Medulla oblongata (tissue), 1 donor: Measurements from ENCODE around the gene AUTS2.

Source experiments
- DNase-seq: peaks from one replicate; pipeline ENCODE4 v3.0.0-alpha.2; 2015; ENCODE audit errors: extremely low spot score

The AUTS2 gene

DNA sequence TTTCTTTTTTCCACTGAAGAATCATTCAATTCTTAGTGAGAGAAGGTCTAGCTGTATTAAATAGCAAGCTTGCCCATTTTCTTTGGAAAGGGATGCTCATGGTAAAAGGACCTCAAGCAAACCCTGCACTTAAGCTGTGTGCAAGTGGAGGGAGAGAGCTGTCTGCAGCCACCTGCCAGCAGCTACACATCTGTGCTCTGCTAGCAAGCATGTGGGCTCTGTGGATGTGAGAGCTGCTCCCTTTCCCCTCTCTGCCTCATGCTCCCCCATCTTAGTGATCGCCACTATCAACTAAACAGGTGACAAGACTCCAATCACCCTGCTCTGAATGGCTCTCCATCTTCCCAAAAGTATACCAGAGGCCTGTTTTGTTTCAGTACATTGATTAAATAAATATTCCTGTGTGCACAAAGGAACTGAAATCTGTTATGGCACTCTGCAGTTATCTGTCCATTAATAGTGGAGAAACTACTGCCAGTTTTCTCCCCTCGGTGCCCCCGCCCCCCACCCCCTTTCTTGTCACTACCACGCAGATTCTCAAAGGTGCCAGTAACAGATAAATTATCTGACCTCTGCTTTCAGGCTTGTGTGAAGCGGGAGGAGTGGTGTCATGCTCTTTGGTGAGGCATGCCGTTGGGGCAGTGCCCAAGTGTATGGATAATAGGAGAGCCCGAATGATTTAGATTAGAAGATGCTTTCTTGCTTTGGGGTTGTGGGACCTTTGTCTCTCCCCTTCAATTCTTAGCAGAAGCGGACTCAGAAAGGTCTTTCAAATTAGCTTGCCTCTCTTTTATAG, 26.4 kb downstream of the AUTS2 start:
- DNase-seq = no peak

DNA sequence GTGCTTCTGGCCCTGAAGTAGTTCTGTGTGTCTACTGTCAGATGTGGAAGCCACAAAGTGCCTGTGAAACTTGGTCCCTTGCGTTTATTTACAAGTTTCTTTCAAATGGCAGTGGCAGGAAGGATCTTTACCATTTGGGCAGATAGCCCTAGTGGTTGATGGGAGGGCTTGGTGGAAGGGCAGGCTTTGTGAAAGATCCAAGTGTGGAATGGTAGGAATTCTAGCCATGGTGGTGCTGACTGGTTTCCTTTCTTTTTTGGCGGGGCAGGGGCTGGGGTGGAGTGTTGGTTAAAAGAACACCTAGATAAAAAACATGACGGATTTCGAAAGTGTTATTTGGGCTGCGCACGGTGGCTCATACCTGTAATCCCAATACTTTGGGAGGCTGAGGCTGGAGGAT, 27.0 kb downstream of the AUTS2 start:
- DNase-seq = no peak

DNA sequence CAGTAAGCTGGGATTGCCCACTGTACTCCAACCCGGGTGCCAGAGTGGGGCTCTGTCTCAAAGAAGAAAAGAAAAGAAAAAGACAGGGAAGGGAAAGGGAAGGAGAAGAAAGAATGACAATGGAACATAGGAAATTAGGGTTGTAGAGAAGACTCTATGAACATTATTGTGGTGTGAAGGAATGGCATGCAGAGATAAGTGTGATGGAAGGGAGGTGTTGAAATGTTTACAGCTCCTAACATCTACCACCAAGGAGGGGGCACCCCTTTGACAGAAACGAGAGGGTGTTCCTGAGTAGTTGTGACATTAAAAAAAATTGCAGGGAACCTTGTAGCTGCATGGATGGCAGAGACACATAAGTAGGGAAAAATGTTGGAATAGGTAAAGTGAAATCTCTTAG, 27.5 kb downstream of the AUTS2 start:
- no peak for DNase-seq

DNA sequence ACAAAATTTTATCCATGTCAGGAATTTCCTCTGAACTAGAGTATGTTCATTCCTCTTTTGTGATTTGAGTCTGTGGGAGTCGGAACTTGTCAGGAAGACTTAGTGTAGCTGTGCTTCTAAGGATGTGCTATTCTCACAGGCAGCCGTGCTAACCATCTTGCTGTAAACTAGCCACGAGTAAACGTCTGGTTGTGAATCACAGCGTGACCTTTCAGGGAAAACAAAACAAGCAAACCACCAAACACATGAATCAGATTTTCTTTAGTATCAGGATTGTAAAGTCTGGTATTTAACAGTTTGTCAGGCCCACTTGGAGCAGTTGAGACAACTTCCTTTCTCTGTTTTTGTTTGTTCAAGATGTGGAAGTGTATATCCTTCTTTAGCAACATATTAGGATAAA, 32.0 kb downstream of the AUTS2 start:
- no peak for DNase-seq

DNA sequence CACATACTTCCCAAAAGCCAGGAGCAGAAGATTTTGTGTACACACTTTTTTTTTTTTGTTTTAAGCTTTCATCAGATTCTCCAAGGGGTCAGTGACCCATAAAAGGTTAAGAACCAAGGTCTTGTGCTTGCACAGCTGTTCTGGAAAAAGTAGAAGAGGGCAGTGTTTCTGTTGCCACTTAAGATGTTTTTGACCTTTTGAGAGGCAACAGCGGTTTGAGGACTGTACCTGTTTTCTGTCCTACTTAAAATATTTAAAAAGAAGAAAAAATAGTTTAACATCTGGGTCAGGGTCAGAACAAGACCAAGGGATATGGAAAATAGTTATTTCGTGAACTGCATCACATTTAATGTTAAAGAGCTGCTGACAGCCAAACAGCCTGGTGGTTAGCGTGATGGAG, 32.9 kb downstream of the AUTS2 start:
- DNase-seq = no peak

DNA sequence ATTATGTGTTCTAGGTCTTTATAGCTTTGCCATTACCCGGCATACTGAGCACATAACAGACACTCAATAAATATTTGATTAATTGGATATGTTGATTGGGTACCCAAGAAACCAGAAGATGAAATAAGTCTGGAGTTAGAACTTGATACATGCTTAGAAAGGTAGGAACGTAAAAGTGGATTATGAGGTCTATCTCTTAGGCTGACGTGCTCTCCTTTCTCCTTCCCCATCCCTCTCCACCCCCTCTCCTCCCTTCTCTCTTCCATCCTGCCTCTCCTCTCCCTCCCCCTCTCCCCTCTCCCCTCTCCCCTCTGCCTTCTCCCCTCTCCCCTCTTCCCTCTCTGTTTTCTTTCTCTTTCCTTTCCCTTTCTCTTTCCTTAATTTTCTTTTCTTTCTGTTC, 34.0 kb downstream of the AUTS2 start:
- DNase-seq = no peak

DNA sequence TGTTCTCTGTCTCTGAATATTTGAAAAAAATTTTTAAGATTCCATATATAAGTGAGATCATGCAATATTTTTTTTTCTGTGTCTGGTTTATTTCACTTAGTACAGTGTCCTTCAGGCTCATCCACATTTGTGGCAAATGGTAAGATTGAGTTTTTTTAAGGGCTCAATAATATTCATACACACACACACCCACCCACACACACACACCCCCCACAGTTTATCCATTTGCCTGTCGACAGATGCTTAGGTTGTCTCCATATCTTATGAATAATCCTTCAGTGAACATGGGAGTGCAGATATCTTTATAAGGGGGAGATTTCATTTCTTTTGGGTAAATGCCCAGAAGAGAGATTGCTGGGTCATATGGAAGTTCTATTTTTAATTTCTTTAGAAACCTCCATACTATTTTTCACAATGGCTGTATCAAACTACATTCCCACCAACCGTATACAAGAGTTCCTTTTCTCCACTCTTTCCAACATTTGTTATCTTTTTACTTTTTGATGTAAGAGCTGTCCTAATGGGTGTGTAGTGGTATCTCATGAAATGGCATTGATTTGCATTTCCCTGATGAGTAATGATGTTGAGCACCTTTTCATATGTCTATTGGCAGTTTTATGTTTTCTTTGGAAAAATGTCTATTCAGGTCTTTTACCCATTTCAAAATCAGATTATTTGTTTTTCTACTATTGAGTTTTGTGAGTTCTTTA, 35.0 kb downstream of the AUTS2 start:
- no peak for DNase-seq

DNA sequence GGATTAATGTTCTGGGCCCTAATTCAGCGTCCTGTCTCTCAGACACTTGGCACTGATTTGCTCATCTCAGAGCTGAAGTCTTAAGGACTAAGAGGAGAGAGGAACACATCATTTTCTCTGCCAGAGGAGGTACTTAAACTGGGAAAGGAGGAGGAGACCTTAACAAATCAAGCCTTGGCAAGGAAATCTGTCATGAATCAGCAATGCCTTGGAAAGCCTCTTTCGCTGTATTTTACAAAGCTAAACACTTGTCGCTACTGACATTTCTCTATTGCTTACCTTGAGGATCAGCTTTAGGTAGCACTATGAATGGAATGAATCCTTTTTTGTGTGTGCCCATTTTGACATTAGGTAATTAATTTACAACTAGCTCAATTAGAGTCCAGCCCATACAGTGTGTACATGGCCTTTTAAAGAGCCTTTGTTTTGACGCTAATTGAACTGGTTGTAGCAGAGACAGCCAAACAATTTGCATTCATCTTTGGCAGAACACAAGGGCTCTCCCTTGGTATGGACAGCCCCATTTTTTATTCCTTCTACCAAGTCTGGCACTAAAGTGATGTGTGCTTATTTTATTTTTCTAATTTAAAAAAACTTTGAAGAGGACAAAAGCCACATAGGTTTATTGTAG, 37.4 kb downstream of the AUTS2 start:
- peak; percentile 55 for DNase-seq

DNA sequence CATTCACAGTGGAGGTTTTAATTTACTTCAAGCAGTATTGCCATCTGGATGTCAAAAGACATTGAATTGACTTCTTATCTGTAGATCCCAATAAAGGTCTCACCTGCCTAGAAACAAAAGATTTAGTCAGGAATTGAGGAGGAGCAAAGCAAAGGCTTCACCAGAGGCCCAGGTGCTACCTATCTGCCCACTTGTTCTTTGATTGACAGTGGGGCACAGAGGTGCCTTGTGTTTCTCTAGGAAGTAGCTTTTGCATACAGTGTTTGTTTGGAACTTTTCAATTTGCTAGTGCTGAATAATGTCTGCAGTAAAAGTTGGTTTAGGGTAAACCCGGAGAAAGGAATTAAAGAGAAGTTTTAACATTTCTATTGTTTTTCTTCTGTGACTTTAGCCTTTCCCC, 40.4 kb downstream of the AUTS2 start:
- no peak for DNase-seq

DNA sequence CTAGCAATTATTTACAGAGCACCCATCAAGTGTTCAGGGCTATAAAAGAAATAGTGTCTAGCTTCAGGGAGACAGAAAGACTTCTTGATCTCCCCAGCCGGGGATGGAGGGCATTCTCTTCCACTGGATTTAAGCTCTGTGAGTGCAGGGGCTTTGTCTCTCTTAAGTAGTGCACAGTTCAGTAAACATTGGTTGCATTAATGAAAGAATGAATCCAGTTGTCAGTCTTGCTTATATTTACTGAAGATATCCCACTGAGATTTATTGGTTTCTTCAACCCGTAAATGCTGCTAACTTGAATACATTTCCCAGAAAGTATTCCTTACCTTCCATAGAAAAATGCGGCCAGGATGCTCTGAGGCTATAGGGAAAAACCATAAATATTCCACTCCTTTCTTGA, 41.9 kb downstream of the AUTS2 start:
- DNase-seq = no peak

DNA sequence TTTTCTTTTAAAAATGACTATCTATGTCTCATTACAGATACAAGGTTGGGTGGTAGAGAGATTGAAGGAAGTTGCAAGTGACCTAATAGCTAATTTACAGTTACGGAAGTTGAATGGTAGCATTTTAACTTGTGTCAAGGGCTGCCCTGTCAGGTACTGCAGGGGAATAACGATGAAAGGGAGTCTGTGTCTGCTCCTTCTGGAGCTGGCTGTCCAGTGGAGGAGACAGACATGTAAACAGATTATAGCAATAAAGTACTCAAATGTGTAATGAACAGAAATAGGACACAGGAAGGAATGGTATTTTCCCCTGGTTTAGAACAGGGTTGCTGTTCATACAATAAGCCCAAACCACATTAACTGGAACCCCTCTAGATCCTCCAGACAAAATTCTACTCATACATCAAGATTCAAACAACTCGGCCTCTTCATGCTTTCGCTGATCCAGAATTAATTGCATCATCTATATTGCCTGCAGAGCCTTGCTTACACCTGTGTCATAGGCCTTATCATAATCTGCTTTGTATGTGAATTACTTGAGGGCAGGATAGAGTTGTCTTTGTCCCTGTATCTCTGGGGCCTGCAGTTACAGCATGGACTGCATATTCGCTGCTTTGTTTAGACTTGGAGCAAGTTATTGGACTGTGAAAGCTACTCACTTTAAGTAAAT, 42.8 kb downstream of the AUTS2 start:
- no peak for DNase-seq

DNA sequence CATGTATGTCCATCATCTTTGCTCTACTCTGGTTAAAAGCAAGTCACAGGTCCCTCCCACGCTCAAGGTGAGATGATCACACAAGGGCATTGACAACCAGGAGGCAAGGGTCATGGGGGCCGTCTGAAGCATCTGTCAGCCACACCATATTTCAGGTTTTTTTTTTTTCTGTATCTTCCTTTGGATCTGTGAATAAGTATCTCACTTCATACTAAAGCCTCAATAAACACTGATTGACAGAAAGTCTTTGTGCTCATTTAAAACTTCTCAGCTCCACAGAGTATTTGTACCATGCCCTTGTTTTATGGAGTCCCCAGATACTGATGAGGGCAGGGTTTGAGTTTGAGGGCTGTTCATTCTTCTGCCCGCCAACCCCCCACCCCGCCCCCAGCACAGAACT, 45.0 kb downstream of the AUTS2 start:
- DNase-seq = no peak

DNA sequence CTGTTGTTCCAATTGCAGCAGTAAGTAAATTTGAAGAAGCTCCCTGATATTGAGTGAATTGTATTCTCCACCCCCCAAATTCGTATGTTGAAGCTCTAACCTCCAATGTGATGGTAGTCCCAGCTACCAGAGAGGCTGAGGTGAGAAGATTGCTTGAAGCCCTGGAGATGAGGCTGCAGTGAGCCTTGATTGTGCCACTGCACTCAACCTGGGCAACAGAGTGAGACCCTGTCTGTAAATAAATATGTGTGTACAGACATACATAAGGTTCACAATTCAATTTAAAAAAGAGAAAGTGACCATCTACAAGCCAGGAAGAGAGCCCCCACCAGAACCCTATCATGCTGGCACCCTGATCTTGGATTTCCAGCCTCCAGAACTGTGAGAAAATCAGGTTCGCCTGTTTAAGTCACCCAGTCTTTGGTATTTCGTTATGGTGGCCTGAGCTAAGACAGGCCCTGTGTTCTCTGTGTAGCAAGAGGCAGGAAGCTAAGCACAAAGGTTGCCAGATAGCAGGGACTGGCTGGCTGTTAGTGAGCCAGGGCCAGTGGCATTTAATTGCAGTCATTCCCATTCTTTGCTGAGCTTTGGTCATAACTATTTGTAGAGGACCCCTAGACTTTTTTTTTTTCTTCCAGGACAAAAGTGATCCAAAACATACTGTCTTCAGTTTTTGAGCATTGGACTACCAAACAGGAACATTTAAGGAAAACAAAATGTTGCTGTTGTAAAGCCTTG, 45.6 kb downstream of the AUTS2 start:
- DNase-seq = no peak

DNA sequence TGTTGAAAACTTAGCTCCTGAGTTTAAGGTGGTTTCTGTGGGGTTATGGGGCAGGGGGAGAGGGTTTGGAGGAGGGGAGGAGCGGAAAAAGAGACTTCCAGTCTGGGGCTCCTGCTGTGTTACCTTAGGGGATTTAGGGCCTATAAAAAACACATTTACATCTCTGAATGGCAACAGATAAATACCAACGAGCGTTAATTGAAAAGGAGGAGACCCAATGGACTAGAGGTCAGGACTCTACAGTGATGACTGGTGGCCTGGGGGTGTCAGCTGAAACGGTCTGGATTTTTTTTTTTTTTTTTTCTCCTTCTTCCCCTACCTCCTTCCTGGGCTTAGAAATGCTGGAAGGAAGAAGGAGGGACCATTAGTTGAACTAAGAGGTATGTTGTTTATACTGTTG, 47.4 kb downstream of the AUTS2 start:
- DNase-seq = no peak

DNA sequence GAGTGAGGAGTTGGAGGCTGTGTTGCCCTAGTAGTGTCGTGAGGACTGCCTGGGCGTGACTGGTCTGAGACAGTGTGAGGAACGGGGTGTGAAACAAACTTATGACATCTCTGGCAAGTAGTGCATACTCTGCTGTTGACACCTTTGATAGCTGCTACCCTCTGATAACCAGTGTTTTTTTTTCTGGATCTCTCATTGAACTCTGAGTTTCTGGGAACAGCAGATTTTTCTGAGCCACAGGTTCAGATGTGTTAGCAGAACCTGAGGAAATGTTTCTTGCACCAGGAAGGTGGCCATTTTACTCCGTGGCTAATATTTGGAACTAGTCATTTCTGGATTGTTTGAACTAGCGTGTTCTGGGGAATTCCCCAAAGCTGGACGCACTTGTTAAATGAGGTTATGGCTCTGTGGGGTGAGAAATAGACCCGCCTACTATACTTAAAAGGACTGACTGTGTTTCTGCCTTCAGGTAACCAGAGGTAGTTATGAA, 52.9 kb downstream of the AUTS2 start:
- no peak for DNase-seq

DNA sequence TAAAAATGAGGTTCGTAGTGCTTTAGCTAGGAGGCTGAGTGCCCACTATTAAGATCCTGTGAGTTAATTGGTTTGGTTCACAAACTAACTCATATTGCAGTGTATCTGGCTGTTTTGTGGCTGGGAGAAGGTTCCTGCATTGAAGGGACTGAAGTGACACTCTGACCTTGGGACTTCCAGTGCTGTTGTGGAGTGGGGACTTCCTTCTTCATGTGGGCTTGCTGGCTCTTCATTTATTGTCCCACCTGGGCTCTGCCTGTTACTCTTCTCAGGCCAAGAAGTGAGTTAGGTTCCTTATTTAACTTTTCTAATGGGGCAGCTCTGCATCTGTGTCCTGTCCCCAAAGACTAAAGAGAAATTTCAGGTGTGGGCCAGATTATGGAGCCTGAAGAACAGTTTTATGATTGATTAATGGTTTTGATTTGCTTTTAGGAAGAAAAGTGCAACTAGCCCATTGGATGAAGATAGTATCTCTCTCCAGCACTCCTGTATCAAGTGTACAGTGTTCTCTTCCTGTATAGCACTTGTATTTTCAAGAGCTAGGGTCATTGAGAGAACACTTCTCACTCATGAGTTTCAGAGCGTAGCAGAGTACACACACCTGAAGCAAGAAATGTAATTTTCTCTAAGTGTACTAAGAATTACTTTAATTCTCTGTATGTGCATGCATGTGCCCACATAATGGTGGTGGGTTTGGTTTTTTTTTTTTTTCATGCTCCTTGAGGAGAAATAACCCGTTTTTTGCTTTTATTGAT, 54.8 kb downstream of the AUTS2 start:
- DNase-seq = no peak

DNA sequence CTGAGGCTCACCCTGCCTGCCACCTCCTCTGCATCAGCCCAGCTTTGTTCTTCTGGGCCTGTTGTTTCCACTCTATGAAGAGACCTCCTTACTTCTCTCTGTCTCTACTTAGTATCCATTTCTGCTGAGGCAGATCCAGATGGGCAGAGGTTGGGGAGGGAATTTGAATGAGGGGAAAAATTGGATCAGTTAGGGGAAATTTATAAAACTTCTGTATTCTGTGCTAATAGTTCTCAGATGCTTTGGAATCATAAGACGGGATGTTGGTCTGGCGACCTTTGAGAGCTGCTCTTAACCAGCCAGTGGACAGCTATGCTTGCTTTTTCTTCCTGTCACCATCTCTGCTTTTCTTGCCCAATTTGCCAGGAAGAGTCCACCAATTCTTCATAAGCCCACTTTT, 55.5 kb downstream of the AUTS2 start:
- DNase-seq = no peak

DNA sequence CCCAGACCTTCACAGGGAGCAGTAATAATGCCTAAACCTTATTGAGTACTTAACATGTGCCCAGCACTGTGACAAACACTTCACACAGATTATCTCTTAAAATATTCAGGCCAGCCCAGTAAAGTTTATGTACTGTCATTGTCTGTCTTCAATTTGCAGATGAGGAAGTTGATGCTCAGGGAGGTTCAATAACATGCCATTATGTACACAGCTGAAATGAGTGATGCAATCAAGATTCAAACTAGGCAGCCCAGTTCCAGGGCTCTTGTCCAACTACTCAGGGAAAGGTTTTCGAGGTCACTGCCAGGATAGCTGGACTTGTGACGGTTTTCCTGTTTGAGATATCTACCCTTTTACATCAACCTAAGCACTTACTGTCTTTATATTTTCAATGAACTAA, 56.1 kb downstream of the AUTS2 start:
- no peak for DNase-seq

DNA sequence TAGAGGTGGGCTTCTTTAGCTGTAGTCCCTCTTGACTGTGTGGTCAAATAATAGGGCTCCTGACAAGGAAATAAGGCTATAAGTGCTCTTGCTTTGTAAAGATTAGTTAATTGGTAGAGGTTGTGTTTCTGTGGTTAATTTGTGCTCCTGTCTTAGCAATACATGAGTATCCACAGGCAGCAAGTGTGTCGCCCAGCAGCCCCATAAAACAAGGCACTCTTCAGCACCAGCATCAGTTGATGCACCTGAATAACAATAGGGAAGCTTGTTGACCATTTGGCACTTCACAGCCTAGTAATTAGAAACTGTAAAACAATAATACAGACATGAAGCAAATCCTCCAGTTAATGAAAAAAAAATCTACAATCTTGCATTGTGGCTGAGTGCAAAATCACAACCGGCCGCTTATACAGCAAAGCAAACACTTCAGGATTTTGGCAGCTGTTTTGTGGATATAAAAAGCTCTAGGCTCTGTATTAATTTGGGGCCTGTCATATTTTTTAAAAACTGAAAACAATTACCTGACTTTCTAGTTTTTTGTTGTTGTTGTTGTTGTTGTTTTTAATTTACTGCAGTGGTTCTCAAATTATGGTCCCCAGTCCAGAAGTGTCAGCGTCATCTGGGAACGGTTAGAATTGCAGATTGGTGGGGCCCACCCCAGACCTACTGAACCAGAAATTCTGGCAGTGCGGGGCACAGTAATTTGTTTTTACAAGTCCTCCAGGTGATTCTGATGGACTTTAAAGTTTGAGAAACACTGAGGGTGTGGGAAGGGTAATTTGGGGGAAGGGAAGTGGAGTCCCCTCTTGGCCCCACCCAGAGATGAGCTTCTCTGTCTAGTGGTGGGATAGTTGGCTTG, 56.8 kb downstream of the AUTS2 start:
- no peak for DNase-seq

DNA sequence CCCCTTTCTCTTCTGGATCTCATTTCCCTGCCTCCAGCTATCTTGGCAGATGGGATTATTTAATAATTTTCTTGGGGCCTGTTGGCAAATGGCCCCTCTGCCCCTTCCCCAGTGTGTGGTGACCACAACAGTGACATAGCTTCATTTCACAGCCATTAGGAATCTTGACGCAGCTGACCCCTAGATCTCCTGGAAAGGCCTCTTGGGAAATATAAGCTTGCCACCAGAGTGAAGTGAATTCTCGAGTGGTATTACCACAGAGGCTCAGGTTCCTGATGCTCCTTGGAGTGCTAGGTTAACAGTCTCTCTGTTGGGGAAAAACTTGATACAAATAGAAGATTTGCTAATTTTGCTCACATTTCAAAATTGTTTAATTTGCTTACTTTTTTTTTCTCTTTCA, 57.8 kb downstream of the AUTS2 start:
- no peak for DNase-seq
